HPDE6-E6E7 (cell line): ENCODE data around the gene SNX25.

Source experiments
- DNase-seq: peaks from one replicate; pipeline ENCODE4 v3.0.0; 2011; ENCODE audit warnings: missing footprints; ENCODE audit errors: extremely low spot score

SNX25 gene

GRCh38 chr4:185411849-185412248 lies 202.5 kb downstream of the SNX25 start:
- DNase-seq: no peak

GRCh38 chr4:185412412-185412811 lies 203.0 kb downstream of the SNX25 start:
- no peak for DNase-seq
